ENCODE measurements around the gene FXYD3.

DNA sequence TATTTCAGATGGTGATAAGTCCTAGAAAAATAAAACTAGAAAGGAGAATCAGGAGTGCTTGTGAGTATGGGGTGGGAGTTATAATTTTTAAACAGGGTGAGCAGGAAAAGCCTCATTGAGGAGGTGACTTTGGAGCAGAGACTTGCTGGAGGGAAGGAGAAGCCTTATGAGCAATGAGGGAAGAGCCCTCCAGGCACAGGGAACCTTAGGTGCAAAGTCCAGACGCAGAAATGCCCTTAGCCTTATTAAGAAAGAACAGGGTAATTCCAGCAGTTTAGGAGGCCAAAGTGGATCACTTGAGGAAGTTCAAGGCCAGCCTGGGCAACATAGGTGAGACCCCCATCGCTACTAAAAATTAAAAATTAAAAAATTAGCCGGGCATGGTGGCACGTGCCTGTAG, 21.0 kb upstream of the FXYD3 start:
- TF ChIP-seq, protein P1, sequence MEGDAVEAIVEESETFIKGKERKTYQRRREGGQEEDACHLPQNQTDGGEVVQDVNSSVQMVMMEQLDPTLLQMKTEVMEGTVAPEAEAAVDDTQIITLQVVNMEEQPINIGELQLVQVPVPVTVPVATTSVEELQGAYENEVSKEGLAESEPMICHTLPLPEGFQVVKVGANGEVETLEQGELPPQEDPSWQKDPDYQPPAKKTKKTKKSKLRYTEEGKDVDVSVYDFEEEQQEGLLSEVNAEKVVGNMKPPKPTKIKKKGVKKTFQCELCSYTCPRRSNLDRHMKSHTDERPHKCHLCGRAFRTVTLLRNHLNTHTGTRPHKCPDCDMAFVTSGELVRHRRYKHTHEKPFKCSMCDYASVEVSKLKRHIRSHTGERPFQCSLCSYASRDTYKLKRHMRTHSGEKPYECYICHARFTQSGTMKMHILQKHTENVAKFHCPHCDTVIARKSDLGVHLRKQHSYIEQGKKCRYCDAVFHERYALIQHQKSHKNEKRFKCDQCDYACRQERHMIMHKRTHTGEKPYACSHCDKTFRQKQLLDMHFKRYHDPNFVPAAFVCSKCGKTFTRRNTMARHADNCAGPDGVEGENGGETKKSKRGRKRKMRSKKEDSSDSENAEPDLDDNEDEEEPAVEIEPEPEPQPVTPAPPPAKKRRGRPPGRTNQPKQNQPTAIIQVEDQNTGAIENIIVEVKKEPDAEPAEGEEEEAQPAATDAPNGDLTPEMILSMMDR (IDR thresholded peaks at IDR 0.05) = no peak
- TF ChIP-seq EP300 (IDR thresholded peaks at IDR 0.05) (no peak), POLR2A (IDR thresholded peaks at IDR 0.05) (no peak)
